Measurements from ENCODE around the gene RASSF4. TPM values are rescaled to one million over a fixed set of nuclear protein-coding genes. Genes with fewer than 3 reads are reported as not detected.

RASSF4 gene
- total RNA-seq, 4 donors from 2014 or later, result 1.7 to 22.5 (median 7.4) TPM

- Histone ChIP-seq H3K36me3 (no peaks in the 10 kb centered on the region), H3K27me3 (no peaks in the 10 kb centered on the region), H3K4me3 (no peak overlapping the region), H3K27ac (no peak overlapping the region), H3K9me3 (no peaks in the 10 kb centered on the region), H3K4me1 (no peaks in the 10 kb centered on the region)
- TF ChIP-seq, protein P1, sequence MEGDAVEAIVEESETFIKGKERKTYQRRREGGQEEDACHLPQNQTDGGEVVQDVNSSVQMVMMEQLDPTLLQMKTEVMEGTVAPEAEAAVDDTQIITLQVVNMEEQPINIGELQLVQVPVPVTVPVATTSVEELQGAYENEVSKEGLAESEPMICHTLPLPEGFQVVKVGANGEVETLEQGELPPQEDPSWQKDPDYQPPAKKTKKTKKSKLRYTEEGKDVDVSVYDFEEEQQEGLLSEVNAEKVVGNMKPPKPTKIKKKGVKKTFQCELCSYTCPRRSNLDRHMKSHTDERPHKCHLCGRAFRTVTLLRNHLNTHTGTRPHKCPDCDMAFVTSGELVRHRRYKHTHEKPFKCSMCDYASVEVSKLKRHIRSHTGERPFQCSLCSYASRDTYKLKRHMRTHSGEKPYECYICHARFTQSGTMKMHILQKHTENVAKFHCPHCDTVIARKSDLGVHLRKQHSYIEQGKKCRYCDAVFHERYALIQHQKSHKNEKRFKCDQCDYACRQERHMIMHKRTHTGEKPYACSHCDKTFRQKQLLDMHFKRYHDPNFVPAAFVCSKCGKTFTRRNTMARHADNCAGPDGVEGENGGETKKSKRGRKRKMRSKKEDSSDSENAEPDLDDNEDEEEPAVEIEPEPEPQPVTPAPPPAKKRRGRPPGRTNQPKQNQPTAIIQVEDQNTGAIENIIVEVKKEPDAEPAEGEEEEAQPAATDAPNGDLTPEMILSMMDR (IDR thresholded peaks at IDR 0.05), result no peak
- TF ChIP-seq POLR2A (IDR thresholded peaks at IDR 0.05), result no peak
- no peak for DNase-seq
- intact Hi-C loops (cut with DNase I), result no loop called here
- 44 to 64% methylated on average over 2 of the region's 2 CpGs for WGBS, 2 donors
Observed at GRCh38 chr10:45015590-45015989, 56.0 kb downstream of the RASSF4 start.

DNA sequence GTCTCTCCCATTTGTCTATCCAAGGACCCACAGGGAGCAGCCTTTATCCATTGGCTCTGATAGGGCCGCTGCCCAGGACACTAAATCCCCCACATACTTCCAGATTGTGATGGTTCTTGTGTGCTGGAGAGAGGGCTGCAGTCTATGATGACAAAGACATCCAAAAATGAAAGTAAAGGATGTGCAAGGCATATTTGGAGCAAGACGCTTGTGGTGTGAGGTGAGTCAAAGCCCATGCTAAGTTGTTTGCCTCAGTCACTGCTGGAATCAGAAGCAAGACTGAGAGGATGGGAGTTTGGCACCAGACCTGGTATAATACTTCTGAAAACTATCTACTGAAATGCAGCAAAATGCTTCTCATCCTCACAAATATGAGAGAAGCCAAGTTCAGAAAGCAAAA, 63.8 kb downstream of the RASSF4 start:
- Histone ChIP-seq H3K4me3 (no peak overlapping the region), H3K4me1 (no peaks in the 10 kb centered on the region), H3K27me3 (no peaks in the 10 kb centered on the region), H3K9me3 (peaks cover 0 to 7% (median 0%) of the 10 kb centered on the region in 3 donors), H3K36me3 (no peaks in the 10 kb centered on the region), H3K27ac (no peak overlapping the region)
- intact Hi-C loops (cut with DNase I), result no loop called here
- TF ChIP-seq, protein P1 (IDR thresholded peaks at IDR 0.05), result no peak
- TF ChIP-seq POLR2A (IDR thresholded peaks at IDR 0.05), result no peak
- WGBS, 2 donors, result 65 to 69% methylated on average over 2 of the region's 2 CpGs
- DNase-seq, result no peak

GRCh38 chr10:45034301-45034700, 74.7 kb downstream of the RASSF4 start:
- Histone ChIP-seq H3K27me3 (no peaks in the 10 kb centered on the region), H3K4me1 (no peaks in the 10 kb centered on the region), H3K36me3 (no peaks in the 10 kb centered on the region), H3K9me3 (peaks cover 0 to 17% (median 5%) of the 10 kb centered on the region in 3 donors), H3K27ac (no peak overlapping the region), H3K4me3 (no peak overlapping the region)
- DNase-seq, result no peak
- intact Hi-C loops (cut with DNase I), result no loop called here
- no peak for TF ChIP-seq POLR2A (IDR thresholded peaks at IDR 0.05)
- TF ChIP-seq, protein P1 (IDR thresholded peaks at IDR 0.05), result no peak

- Histone ChIP-seq H3K27ac (no peak overlapping the region), H3K36me3 (no peaks in the 10 kb centered on the region), H3K9me3 (peaks cover 0 to 7% (median 0%) of the 10 kb centered on the region in 3 donors), H3K27me3 (no peaks in the 10 kb centered on the region), H3K4me1 (no peaks in the 10 kb centered on the region), H3K4me3 (no peak overlapping the region)
- TF ChIP-seq, protein P1 (IDR thresholded peaks at IDR 0.05), result no peak
- no peak for TF ChIP-seq POLR2A (IDR thresholded peaks at IDR 0.05)
- DNase-seq, result no peak
- intact Hi-C loops (cut with DNase I), result no loop called here
Observed at GRCh38 chr10:45035673-45036072, 76.1 kb downstream of the RASSF4 start.

DNA sequence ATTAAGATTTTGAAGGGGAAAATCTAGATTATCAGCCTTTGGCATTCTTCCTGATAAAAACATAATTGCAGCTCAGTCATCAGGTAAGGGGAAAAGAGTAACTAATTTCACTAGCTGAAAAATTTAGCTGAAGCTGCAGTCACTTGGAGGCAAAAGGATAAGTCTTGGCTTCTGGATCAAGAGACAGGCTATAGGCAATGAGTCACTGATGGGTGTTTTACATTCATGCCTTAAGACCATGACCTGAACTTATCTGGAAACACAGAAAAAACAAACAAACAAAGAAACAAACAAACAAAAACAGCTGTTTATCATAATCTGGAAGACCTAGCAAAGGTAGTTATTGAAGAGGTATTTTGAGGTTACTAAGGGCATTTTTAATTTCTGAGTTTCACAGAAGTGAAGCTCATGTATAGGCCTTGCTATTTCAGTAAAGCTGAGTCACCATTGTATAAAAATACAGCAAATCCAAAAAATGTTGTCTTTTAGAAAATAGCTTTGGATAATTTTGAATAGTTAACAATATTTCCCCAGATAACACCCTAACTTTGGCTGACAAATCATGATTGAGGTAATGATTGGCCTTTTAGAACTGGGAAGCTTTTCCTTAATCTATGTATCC, 81.4 kb downstream of the RASSF4 start:
- no peaks in the 10 kb centered on the region for H3K27me3 ChIP-seq
- H3K4me3 ChIP-seq, result no peak overlapping the region
- no peak for TF ChIP-seq POLR2A (IDR thresholded peaks at IDR 0.05)
- TF ChIP-seq, protein P1 (IDR thresholded peaks at IDR 0.05), result no peak
- no peak for DNase-seq
- H3K27ac ChIP-seq, result no peak overlapping the region
- intact Hi-C loops (cut with DNase I), result no loop called here
- H3K9me3 ChIP-seq, result no peaks in the 10 kb centered on the region
- H3K4me1 ChIP-seq, result no peaks in the 10 kb centered on the region
- H3K36me3 ChIP-seq, result no peaks in the 10 kb centered on the region

Measured in esophagus squamous epithelium (tissue), 5 donors.